Vagina (tissue), 2 donors: ENCODE data around the gene RBM7.

Experiments used
- POLR2A ChIP-seq, 2 donors: fragments of 450-650 bp; IDR thresholded peaks; one replicate each; pipeline ENCODE4 v1.6.1; 2017; ENCODE audit warnings: antibody characterized with exemption in 2 of 2, mild to moderate bottlenecking in 2 of 2, moderate library complexity in 2 of 2
- POLR2AphosphoS5 ChIP-seq, 2 donors: sonication (generic); formaldehyde crosslinking; IDR thresholded peaks; one replicate each; pipeline ENCODE4 v1.9.0; 2017; ENCODE audit warnings: antibody characterized with exemption in 2 of 2, mild to moderate bottlenecking in 2 of 2, low read depth in 1 of 2; ENCODE audit not compliant: insufficient read depth in 1 of 2
- TF ChIP-seq, protein P1 (sequence below), 3 experiments: fragments of 450-650 bp in 2 of 3; fragments of 200-600 bp in 1 of 3; sonication (generic) in 1 of 3; IDR thresholded peaks; one replicate each; pipeline ENCODE4 v1.5.1; 2017 to 2019; ENCODE audit warnings: antibody characterized with exemption in 3 of 3, mild to moderate bottlenecking in 2 of 3, moderate library complexity in 2 of 3

DNA sequence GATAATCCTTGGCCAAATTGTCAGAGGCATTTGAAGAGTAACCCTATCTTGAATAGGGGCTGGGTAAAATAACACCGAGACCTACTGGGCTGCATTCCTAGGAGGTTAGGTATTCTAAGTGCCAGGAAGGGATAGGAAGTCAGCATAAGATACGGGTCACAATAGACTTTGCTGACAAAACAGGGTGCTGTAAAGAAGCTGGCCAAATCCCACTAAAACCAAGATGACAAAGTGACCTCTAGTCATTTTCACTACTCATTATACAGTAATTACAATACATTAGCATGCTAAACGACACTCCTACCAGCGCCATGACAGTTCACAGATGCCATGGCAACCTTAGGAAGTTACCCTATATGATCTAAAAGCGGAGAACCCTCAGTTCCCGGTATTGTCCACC, 37.8 kb downstream of the RBM7 start:
- TF ChIP-seq POLR2AphosphoS5 (IDR thresholded peaks at IDR 0.05; ENCODE audit: insufficient read depth in 1 of 2, low read depth in 1 of 2) (no peak), POLR2A (IDR thresholded peaks at IDR 0.05) (no peak)
- TF ChIP-seq, protein P1, sequence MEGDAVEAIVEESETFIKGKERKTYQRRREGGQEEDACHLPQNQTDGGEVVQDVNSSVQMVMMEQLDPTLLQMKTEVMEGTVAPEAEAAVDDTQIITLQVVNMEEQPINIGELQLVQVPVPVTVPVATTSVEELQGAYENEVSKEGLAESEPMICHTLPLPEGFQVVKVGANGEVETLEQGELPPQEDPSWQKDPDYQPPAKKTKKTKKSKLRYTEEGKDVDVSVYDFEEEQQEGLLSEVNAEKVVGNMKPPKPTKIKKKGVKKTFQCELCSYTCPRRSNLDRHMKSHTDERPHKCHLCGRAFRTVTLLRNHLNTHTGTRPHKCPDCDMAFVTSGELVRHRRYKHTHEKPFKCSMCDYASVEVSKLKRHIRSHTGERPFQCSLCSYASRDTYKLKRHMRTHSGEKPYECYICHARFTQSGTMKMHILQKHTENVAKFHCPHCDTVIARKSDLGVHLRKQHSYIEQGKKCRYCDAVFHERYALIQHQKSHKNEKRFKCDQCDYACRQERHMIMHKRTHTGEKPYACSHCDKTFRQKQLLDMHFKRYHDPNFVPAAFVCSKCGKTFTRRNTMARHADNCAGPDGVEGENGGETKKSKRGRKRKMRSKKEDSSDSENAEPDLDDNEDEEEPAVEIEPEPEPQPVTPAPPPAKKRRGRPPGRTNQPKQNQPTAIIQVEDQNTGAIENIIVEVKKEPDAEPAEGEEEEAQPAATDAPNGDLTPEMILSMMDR (IDR thresholded peaks at IDR 0.05), result no peak
